GM21737 (cell line): Measurements from ENCODE around the gene DLK2.

Experiments
- ATAC-seq: cut with Tn5 transposase; IDR thresholded peaks from one replicate; pipeline ENCODE4 v1.9.1; 2021; ENCODE audit warnings: mild to moderate bottlenecking, moderate library complexity; ENCODE audit not compliant: unreplicated experiment

DLK2 gene

GRCh38 chr6:43454696-43455530, 435 bp downstream of the DLK2 start:
- ATAC-seq: no peak

- no peak for ATAC-seq
Observed at GRCh38 chr6:43454290-43454695, 1.1 kb downstream of the DLK2 start.

- ATAC-seq: no peak
Observed at GRCh38 chr6:43453831-43454230, 1.5 kb downstream of the DLK2 start.

DNA sequence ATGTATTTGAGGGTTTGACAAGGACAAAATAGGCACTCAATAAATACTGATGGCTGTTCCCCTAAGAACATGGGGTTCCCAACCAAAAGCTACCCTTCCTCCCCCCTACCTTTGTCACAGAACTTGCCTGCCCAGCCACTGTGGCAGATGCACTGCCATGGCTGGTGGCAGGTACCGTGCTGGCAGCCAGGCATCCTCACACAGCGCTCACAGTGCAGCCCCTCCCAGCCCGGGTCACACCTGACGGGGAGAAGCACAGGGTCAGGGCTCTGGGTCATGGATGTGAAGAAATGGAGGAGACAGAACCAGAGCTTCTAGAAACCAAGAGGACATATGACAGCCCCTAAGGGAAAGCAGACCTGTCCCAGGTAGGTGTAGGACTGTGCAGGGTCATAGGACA, 2.5 kb downstream of the DLK2 start:
- no peak for ATAC-seq

- no peak for ATAC-seq
Observed at GRCh38 chr6:43451939-43452338, 3.4 kb downstream of the DLK2 start.

- ATAC-seq: no peak
Observed at GRCh38 chr6:43451348-43451747, 4.0 kb downstream of the DLK2 start.

DNA sequence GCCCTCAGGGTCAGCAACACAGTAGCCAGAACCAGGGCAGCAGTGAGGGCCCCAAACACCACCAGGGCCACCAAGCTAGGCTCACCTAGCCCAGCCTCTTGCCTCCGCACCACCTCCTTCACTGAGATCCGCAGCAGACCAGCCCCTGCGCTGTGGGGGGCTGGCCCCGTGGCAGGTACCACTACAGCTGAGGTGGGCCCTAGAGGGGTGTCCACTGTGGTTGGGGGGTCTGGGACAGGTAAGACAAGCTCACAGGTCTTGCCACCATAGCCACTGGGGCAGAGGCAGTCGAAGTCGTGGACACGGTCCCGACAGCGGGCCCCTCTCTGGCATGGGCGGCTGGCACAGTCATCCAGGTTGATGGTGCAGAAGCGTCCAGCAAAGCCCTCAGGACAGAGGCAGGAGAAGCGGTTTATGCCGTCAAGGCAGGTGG, 4.6 kb downstream of the DLK2 start:
- ATAC-seq: no peak

GRCh38 chr6:43448916-43449315, 6.4 kb downstream of the DLK2 start:
- no peak for ATAC-seq

GRCh38 chr6:43447604-43448003, 7.7 kb downstream of the DLK2 start:
- no peak for ATAC-seq

GRCh38 chr6:43445576-43445975, 9.8 kb downstream of the DLK2 start:
- ATAC-seq: no peak

GRCh38 chr6:43444582-43444981, 10.8 kb downstream of the DLK2 start:
- no peak for ATAC-seq

DNA sequence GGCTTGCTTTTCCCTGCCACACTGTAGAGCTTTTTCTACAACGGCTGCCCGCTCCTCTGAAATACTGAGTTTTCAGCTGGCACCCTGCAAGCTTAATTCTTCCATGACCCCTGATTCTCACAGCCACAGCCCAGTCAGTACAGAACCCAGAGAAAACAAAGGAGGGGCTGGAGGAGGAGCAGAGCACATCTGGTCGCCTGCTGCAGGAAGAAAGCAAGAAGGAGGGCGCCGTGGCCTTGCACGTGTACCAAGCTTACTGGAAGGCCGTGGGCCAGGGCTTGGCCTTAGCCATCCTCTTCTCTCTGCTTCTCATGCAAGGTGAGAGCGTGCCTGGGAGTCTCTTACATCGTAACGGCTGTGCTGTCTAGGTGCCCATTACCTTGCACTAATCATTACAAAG, 11.3 kb downstream of the DLK2 start:
- ATAC-seq: no peak

- no peak for ATAC-seq
Observed at GRCh38 chr6:43442935-43443334, 12.4 kb downstream of the DLK2 start.

GRCh38 chr6:43437700-43438099, 17.6 kb downstream of the DLK2 start:
- no peak for ATAC-seq

GRCh38 chr6:43436577-43437282, 18.6 kb downstream of the DLK2 start:
- ATAC-seq: no peak

GRCh38 chr6:43435682-43436437, 19.5 kb downstream of the DLK2 start:
- no peak for ATAC-seq

- ATAC-seq: no peak
Observed at GRCh38 chr6:43434943-43435342, 20.4 kb downstream of the DLK2 start.

- no peak for ATAC-seq
Observed at GRCh38 chr6:43434001-43434840, 21.1 kb downstream of the DLK2 start.

GRCh38 chr6:43433148-43433547, 22.2 kb downstream of the DLK2 start:
- no peak for ATAC-seq

GRCh38 chr6:43432009-43432945, 23.1 kb downstream of the DLK2 start:
- no peak for ATAC-seq
